CD4-positive, alpha-beta T cell treated with Interleukin-17A for 4 hours (primary cell): ENCODE measurements around the gene PTPRE.
A peak's percentile ranks its signal among the peaks of the same experiment; 100 is the strongest.

Experiments
- DNase-seq: peaks from one replicate; pipeline ENCODE4 v3.0.0-alpha.2; 2020; ENCODE audit warnings: mixed read lengths

Gene PTPRE

DNA sequence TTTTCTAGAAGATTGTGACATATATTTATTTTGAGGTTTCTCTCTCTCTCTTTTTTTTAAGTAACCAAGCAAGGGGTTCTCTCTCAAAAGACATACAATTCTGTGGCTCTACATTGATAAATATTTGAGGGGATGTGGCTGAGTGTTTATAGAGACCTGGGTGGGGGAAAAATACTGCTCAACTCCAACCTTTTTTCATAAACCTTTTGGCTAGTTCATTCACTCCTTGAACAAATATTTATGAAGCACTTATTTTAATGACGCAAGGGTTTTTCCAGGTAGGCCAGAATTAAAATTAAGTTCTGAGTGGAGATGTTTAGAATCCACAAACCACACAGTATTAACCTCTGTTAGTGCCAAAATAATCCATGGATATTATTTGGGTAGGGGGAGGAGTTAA is 100.2 kb downstream of the PTPRE start:
- no peak for DNase-seq

DNA sequence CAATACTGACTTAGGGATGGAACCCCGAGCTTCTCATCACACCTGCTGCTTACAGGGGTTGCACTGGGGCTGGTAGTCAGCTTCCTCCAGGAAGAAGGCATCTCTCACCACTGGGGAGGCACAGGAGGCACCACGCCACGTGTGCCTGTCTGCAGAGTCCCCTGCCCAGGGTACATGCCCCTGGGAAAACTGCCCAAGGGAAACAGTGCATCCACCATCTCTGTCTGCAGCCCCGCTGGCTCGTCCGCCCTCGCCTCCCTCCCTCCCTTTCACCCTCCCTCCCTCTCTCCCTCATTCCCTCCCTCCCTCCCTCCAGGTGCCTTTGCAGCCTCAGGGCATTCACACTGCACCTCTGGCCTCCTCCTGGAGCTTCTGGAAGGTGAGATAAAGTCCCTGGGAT is 101.1 kb downstream of the PTPRE start:
- no peak for DNase-seq

DNA sequence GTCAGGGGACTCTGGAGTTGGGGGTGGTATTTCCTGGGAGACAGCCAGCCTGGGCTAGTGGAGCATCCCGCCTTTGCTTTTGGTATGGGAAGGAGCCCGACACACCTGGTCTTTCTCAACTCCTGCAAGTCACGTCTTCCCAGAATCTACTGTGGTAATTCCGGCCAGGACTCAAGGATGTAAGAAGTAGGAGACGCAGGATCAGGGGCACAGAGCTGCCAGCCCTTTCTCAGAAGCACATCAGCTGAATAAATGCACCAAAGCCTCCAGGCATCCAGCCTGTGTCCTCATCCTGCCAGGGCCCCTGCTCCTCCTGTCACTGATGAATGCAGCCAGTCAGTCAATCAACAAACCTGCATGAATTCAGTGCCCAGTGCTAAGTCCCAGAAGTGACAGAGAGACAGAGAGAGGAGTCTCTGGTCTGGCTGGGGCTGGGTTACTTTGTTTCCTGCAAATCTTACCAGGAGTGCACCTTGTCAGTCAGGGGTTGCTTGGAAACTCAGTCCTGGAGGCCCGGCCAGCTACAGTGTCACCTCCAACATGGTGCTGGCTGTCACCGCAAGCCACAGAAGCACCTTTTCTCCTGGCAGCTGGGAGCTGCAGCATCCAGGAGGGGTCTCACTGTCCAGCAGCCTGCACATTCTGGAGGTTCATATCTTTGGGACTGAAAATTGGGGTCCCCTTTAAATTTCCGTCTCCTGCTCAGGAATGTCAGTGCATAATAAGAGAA is 101.8 kb downstream of the PTPRE start:
- DNase-seq, result no peak

DNA sequence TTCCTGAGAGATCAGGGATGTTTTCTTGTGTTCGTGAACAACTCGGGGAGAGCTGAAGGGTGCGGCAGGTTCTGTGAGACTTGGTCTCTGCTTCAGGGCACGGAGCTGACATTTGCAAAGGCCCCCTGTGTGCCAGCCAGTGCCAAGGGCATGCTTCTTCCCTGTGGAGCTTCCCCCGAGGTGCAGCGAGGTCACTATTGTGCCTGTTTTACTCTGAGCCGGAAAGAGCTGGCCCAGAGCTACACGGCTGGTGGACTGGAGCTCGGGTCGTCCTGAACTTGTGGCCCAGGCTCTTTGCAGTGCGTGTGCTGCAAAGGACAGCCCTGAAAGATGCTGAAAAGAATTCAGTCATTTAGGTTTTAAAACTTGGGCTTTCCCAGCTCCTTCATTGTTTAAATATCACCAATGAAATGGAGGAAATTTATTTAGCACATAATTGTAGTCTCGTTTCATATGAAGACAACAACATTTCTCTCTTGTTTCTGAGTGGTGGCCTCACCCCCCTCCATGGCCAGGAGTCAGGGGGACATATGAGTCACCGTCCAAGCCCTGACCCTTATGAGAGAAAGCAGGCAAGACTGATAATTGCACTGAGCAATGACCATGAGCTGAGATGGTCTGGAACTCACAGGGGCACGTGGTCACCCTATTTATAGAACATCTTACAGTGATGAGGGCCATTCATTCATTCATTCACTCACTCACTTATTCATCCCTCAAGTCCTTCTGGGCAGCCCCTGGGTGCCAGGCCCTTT is 102.6 kb downstream of the PTPRE start:
- no peak for DNase-seq

- DNase-seq, result peak; percentile 90
Observed at GRCh38 chr10:128011059-128011979, 104.4 kb downstream of the PTPRE start.

DNA sequence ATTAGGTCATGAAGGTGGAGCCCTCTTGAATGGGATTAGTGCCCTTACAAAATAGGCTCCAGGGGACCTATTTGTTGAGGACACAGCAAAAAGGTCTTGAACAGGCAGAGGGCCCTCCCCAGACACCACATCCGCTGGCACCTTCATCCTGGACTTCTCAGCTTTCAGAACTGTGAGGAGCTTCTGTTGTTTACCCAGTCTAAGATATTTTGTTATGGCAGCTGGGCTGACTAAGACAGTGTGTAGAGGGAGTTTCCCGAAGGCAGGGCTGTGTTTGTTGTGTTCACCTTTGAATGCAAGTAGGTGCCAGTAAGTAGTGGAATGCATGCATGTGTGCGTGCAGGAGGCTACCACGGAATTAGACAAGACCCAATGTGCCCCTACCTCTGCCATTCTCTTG is 106.7 kb downstream of the PTPRE start:
- no peak for DNase-seq

DNA sequence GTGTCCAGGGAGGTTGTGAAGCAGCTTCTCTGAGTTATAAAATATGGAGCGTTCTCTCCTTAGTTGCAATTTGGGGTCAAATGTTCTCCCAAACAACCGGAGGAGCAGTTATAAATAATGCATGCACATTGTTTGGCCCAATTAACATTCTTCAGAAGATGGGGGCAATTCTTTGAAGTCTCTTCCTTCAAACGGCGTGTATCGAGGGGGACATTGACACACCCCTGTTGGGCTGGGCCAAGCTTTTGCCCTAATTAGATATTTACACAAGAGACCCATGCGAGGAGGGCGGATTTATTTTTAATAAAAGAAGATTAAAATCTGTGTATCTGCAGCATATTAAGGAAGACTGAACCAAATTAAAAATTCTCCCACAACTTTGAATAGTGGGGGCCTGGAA is 107.3 kb downstream of the PTPRE start:
- DNase-seq, result no peak

DNA sequence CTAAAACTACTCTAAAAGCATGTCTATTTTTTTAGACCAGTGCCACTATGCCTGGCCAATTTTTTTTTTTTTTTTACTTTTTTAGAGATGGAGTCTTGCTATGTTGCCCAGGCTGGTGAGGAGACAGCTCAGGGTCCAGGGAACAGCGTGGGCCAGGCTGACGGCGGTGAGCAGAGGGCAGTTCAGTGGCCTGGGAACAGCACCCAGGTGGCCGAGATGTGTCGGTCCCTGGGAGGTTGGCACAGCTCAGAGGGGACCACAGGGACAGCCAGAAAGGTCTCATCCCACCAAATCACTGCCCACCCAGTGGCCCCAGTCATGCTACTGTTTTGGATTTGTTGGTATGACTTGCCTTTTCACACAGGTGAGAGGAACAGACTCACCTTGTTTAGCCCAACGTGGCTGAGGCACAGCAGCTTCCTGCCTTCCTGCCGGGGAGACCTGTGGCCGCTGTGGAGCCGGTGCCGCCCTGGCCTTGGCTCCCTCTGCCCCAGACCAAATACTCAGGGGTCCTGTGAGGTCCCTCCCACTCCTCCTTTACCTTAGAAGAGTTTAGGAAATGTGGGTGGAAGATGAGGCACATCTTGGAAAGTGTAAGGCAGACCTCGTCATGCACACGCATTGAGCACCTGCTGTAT is 109.6 kb downstream of the PTPRE start:
- DNase-seq, result no peak

DNA sequence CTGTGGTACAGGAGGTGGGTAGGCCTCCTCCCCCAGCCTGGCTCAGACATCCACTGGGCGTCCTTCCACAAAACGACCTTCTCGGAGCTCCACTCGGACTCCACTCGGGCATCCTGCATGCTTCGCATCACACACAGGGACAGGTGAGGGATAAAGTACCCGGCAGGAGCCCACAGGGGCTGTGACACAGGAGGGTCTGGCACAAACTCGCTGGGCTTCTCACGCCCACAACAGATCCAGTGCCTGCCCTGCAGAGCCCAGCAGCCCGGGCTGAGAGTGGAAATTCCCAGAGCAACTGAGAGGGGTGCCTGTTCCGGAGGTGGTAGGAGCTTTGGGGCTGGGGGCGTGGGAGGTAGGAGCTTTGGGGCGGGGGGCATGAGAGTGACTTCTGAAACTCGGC is 110.9 kb downstream of the PTPRE start:
- DNase-seq, result no peak

- no peak for DNase-seq
Observed at GRCh38 chr10:128018236-128018635, 111.3 kb downstream of the PTPRE start.

DNA sequence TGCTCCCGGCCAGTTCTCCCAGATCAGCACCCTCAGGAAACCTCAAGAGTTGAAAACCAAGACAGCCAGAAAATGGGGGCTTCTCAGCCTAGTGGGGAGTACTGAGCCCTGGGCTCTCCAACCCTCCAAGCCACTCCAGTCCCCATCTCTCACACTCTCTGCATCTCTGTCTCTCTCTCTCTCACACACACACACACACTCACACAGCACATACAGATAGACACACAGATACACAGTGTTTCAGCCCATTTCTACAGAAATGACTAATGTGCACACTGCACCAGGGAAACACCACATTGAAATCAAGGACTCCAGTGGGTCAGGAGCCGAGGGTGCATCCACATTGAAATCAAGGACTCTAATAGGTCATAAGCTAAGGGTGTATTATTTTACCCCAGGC is 111.8 kb downstream of the PTPRE start:
- DNase-seq, result no peak

DNA sequence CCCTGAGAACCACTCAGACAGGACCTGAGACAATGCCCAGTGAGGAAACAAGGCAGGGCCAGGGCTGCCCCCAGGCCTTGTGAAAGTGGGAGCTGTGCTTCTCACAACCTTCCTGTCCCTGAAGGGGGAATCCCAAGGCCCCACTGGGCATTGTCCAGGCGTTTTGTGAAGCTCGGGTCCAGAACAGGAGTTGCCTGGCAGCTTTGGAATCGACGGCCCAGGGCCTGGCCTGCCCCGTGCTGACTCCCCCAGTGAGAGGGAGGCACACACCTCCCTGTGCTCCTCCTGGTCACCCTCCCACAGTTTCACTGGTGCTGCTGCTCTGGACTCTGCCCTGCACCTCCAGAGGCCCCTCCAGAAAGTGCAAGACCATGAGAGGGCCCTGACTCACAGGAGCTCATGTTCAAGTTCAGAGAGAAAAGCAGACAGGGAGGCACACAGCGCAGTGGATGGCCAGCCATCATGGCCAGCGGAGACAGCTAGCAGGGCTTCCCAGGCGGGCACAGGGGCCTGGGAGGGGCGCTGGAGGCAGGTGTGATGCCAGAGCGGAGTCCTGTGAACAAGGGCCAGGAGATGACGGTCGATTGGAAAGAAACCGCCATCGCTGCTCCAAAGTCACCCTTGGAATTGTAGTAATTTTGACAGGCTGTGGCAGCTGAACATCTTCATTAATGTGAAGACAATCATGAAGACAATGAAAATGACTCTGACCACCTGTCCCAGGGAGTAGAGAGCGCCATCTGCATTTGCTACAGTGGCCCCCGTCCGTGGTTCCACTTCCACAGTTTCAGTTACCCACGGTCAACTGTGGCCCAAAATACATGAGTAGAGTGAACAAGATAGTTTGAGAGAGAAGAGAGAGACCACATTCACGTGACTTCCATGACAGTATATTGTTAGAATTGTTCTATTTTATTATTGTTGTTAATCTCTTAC is 115.6 kb downstream of the PTPRE start:
- DNase-seq, result no peak

GRCh38 chr10:128024426-128024825 is 117.5 kb downstream of the PTPRE start:
- no peak for DNase-seq

DNA sequence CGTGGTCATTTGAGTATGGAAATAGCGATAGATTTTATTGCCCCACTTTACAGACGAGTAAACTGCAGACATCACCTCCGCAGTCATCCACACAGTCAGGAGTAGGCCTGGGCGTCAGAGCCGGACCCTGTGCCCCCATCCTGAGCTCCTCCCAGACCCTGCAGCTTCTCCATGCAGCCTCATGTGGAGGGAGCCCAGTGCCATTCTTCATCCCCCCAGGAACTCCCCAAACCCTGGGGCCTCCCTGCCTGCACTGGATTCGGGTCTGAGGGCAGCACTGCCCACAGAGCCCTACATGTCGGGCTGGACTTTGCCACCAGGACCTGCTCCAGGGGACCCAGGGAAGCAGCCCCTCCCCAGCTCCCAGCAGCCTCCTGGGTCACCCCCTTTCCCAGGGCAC is 118.5 kb downstream of the PTPRE start:
- no peak for DNase-seq

DNA sequence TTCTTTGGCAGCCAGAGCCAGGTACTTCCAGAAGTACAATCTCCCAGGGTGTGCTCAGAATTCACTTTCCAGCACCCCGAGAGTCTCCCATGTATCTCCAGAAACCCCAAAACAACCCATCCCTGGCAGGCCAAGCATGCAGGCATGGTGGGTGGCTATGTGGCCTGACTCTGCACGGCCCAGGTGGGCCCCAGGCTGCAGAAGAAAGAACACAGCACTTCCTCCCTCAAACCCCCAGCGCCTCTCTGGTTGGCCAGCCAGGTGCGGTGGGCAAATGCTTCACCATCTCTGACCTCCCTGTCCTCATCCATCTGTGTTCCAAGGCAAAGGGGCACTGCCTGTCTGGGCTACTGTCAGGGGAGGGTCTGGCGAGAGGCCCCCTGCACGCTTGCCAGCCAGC is 119.0 kb downstream of the PTPRE start:
- no peak for DNase-seq

- DNase-seq, result no peak
Observed at GRCh38 chr10:128026615-128027300, 119.9 kb downstream of the PTPRE start.

- no peak for DNase-seq
Observed at GRCh38 chr10:128027306-128027705, 120.4 kb downstream of the PTPRE start.

DNA sequence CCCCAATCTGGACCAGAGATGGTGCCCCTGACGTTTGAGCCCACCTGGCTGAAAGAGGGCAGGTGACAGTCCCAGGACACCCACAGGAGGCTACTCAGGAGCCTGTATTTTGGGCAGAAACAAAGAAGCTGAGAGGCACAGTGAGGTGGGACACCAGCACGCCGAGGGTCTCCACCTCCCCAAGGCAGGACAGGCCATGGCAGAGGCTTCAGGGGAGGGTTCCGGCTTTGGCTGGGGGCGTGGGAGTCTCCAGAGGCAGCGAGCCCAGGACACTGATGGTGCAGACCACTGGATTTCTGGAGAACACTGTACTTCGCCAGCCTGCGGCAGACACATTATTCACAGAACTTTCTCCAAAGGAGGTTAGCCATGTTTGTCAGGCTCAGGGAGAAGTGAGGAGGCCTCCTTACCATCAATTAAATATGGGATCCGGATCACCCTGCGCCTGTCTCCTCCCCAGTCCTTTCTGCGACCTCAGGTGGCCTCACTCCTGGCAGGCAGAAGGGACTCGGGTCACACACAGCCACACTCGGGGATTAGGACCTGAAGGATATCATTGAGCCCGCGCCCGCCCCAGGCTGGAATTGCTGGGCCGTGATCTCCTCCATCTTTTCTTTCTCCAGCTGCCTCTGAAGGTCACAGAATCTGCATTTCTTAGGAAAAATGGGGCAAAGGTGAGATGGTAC is 121.1 kb downstream of the PTPRE start:
- no peak for DNase-seq

DNA sequence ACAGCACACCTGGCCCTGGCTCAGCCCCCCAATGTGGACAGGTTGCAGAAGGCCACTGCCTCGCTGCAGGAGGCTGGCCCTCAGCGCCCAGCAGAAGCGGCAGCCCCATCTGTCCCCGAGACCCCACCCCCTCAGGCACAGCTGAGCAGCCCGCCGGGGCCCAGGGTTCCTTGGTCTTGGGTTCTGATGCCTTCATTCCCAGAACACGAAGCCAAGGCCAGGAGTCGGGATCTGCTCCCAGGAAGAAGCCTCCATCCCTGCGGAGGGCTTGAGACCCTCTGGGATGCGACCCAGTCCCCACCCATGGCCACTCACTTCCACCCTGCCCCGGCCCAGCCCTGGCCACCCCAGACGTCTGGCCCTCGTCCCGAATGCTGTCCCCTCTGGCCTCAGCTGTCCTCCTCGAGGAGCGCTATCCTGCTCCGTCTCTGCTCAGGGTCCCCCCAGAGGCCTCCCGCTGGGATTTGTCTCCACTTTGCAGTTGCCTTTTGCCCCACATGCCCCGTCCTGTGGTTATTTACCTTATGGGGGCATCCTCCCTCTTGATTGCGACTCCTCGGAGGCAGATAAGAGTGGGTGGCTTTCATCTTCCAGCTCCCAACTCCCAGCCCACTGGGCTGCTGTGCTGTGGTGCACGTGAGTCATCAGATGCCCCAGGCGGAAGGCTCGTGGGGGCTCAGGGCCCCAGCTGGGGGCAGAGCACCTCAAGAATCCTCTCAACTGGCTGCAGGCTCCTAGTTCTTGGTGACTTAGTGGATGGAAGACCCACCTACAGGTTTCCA is 121.8 kb downstream of the PTPRE start:
- DNase-seq, result no peak

GRCh38 chr10:128029290-128029651 is 122.4 kb downstream of the PTPRE start:
- DNase-seq, result no peak
